ENCODE results near the gene COPS8. TPM values are rescaled to one million over a fixed set of nuclear protein-coding genes. Genes with fewer than 3 reads are reported as not detected.

The COPS8 gene
- total RNA-seq, 4 donors from 2014 or later = 29.0 to 55.3 (median 30.1) TPM

DNA sequence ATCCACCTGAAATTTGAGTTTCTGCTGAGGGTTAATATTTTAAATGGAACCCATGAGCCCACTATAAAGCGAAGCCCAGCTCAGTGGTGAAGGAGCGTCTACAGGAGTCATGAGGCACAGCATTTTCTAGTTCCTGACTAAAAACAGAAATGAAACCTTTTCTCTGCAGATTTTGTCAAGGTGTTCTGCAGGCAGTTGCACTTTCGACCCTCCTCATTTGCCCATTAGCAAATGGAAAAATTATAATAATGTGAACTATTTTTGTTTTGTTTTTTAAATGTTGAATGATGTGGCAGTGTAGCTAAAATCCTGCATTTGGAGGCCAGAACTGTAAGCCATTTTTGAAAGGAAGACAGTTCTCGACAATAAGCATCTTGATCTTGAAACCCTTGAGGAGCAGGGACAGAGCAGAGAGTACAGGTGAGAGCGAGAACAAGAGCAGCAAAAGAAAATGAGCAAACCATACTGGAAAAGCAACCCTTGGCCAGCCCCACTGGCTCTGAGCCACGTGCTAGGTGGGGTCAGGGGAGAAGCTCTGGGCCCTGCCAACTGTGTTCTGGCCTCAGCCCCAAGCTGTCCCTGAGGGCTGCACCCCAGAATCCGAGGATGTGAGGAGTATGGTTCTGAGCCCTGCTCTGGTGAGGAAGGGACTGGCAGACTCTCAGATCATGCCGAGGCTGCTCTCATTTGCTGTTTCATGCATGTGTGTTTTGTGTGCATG, 26.4 kb upstream of the COPS8 start:
- DNase-seq = no peak
- Histone ChIP-seq H3K27me3 (no peaks in the 10 kb centered on the region), H3K27ac (peak overlapping the region in 1 of 4 donors; percentile 31)

DNA sequence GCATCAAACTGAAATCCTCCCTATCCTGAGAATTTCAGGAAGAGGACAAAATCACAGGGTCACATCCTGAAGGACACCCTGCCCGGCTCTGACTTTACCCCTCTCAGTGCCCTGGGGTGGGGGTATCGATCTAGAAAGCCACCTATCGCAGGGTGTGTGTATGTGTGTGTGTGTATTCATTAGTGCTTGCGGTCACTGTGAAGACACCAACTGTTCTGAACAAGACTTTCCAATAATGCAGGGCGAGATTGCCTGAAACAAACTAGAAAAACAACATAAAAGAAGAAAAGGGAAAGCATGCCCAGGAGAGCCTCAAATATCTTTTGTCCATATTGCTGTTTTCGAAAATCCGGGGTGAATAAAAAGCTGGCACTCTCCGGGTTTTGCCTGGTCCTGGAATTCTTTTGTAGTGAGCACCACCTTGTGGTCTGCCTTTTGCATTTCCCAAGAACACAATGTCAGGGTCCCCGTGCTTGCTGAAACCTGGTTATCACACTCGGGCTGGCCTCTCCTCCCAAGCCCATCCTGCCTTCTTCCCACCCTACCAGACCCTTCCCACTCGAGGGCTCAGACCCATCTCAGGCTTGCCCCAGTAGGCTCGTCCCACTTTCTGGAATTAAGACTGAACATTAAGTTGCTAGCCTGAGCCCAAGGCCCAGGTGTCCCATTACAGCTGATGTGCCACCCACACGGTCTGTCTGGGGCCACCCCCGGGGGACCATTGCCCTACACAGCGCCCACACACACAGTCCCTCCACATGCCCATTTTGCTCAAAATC, 25.0 kb upstream of the COPS8 start:
- Histone ChIP-seq H3K4me3 (no peak overlapping the region), H3K27ac (no peak overlapping the region), H3K36me3 (no peaks in the 10 kb centered on the region), H3K27me3 (no peaks in the 10 kb centered on the region), H3K4me1 (peaks cover 0 to 5% (median 0%) of the 10 kb centered on the region in 4 donors), H3K9me3 (no peaks in the 10 kb centered on the region)
- TF ChIP-seq, protein P1, sequence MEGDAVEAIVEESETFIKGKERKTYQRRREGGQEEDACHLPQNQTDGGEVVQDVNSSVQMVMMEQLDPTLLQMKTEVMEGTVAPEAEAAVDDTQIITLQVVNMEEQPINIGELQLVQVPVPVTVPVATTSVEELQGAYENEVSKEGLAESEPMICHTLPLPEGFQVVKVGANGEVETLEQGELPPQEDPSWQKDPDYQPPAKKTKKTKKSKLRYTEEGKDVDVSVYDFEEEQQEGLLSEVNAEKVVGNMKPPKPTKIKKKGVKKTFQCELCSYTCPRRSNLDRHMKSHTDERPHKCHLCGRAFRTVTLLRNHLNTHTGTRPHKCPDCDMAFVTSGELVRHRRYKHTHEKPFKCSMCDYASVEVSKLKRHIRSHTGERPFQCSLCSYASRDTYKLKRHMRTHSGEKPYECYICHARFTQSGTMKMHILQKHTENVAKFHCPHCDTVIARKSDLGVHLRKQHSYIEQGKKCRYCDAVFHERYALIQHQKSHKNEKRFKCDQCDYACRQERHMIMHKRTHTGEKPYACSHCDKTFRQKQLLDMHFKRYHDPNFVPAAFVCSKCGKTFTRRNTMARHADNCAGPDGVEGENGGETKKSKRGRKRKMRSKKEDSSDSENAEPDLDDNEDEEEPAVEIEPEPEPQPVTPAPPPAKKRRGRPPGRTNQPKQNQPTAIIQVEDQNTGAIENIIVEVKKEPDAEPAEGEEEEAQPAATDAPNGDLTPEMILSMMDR (IDR thresholded peaks at IDR 0.05) = peak in 5 of 6 experiments; percentile 26 to 70 (median 63)
- TF ChIP-seq POLR2A (IDR thresholded peaks at IDR 0.05) = no peak
- peak in 2 of 3 donors; percentile 33 to 67 for DNase-seq

More for the DNA sequence above, 26.4 kb upstream of the COPS8 start:
- TF ChIP-seq, protein P1 (IDR thresholded peaks at IDR 0.05) = no peak
- TF ChIP-seq POLR2A (IDR thresholded peaks at IDR 0.05) = no peak
- peaks cover 0 to 5% (median 0%) of the 10 kb centered on the region in 4 donors for H3K4me1 ChIP-seq
- no peaks in the 10 kb centered on the region for H3K9me3 ChIP-seq
- H3K36me3 ChIP-seq = no peaks in the 10 kb centered on the region
- no peak overlapping the region for H3K4me3 ChIP-seq

DNA sequence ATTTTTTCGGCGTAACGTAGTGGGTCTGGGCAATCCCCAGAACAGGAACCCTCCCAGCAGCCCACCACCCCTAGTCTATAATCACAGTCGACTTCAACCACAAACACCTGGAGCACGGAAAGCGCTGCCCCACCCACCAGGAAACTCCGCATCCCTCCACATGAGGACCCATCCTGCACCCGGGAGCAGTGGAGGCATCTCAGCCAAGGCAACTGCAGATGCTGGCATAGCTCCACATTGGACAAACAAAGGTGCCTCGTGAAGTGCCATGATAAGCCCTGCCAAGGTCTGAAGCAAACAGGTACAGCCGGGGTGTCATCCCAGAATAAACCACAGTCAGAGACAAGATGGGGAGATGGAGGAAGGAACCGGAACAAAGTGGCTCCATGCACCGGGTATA, 24.3 kb upstream of the COPS8 start:
- no peak for DNase-seq
- H3K4me3 ChIP-seq = no peak overlapping the region
- no peak overlapping the region for H3K27ac ChIP-seq
- TF ChIP-seq, protein P1 (IDR thresholded peaks at IDR 0.05) = no peak
- TF ChIP-seq POLR2A (IDR thresholded peaks at IDR 0.05) = no peak
- peaks cover 0 to 5% (median 0%) of the 10 kb centered on the region in 4 donors for H3K4me1 ChIP-seq
- H3K36me3 ChIP-seq = no peaks in the 10 kb centered on the region
- no peaks in the 10 kb centered on the region for H3K9me3 ChIP-seq
- no peaks in the 10 kb centered on the region for H3K27me3 ChIP-seq

DNA sequence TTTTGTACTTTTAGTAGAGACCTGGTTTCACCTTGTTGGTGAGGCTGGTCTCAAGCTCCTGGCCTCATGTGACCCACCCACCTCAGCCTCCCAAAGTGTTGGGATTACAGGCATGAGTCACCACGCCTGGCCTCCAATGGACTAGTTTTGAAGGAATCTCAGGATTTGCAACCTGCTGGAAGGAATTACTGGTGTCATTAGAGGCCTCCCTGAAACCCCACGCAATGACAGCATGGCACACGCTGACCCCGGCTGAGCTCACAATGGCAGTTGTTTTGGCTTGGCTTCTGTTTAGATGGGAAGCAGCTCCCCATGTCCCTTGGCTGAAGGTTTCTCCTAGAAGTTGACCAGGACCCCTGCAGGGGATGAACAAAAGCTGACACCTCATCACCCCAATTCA, 23.1 kb upstream of the COPS8 start:
- H3K27me3 ChIP-seq = no peaks in the 10 kb centered on the region
- peaks cover 0 to 5% (median 0%) of the 10 kb centered on the region in 4 donors for H3K4me1 ChIP-seq
- H3K27ac ChIP-seq = no peak overlapping the region
- H3K9me3 ChIP-seq = no peaks in the 10 kb centered on the region
- no peak overlapping the region for H3K4me3 ChIP-seq
- TF ChIP-seq, protein P1 (IDR thresholded peaks at IDR 0.05) = no peak
- no peak for TF ChIP-seq POLR2A (IDR thresholded peaks at IDR 0.05)
- no peaks in the 10 kb centered on the region for H3K36me3 ChIP-seq
- no peak for DNase-seq

DNA sequence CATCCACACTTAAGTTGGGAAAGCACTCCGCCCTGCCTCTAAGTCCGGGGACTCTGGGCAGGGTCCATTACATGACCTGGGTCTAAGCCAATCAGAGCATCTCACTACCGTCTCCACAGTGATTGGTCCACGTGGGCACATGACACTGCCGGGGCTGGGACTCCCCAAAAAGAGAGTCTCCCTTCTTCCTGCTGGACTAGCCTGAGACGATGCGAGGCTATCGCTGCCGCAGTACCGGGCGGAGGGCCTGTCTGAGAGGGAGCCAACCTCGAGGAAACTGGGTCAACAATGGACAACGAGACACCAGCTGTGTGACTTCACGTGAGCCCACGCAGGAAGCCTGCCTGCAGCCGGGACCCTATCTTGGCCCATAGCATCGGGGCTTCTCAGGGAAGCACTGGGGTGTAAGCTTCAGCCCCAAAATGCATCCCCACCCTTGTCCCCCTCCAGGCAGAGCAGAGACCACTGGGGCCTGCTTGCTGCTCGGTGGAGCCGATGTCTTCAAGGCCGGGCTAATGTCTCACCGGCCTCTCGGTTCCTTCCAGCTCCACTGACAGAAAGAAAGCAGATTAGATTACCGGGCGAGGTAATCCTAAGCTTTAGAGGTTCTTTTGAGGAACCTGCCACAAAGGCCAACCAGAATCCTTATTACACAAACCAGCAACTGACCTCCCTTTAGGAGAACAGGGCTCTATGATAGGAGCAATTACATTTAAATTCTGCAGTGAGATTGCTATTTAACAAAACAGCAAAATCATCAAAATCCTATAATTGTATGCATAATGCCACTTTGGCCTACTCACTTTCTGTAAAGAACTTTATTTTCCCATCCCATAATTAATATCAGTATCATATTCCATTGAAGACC, 21.3 kb upstream of the COPS8 start:
- Histone ChIP-seq H3K27me3 (no peaks in the 10 kb centered on the region), H3K27ac (no peak overlapping the region), H3K36me3 (no peaks in the 10 kb centered on the region), H3K4me3 (no peak overlapping the region), H3K4me1 (peaks cover 0 to 5% (median 0%) of the 10 kb centered on the region in 4 donors), H3K9me3 (no peaks in the 10 kb centered on the region)
- no peak for DNase-seq
- TF ChIP-seq POLR2A (IDR thresholded peaks at IDR 0.05) = no peak
- TF ChIP-seq, protein P1 (IDR thresholded peaks at IDR 0.05) = no peak

Measured in Peyer's patch (tissue), 4 donors.